ENCODE measurements around the gene ME2.
A peak's percentile ranks its signal among the peaks of the same experiment; 100 is the strongest.
"Not testable (repeated sequence)": the region's sequence is repeated elsewhere in the genome, so short reads cannot be mapped to it uniquely, and the experiment has no call there.

The ME2 gene

GRCh38 chr18:50928551-50928950 lies 49.6 kb downstream of the ME2 start:
- DNase-seq: no peak

GRCh38 chr18:50933684-50934083 lies 54.8 kb downstream of the ME2 start:
- no peak for DNase-seq

- DNase-seq: no peak
Measured at GRCh38 chr18:50934545-50935211, 55.8 kb downstream of the ME2 start.

- DNase-seq: no peak
Measured at GRCh38 chr18:50935493-50936191, 56.7 kb downstream of the ME2 start.

GRCh38 chr18:50937183-50937582 lies 58.3 kb downstream of the ME2 start:
- no peak for DNase-seq

GRCh38 chr18:50938912-50939311 lies 60.0 kb downstream of the ME2 start:
- no peak for DNase-seq

- DNase-seq: no peak
Measured at GRCh38 chr18:50944245-50944932, 65.5 kb downstream of the ME2 start.

- DNase-seq: not testable (repeated sequence)
Measured at GRCh38 chr18:50945918-50946317, 67.0 kb downstream of the ME2 start.

- no peak for DNase-seq
Measured at GRCh38 chr18:50947899-50948298, 69.0 kb downstream of the ME2 start.

GRCh38 chr18:50949185-50949584 lies 70.3 kb downstream of the ME2 start:
- DNase-seq: no peak

GRCh38 chr18:50950626-50951025 lies 71.7 kb downstream of the ME2 start:
- no peak for DNase-seq

- no peak for DNase-seq
Measured at GRCh38 chr18:50953822-50954221, 74.9 kb downstream of the ME2 start.

GRCh38 chr18:50955253-50955652 lies 76.3 kb downstream of the ME2 start:
- DNase-seq: no peak

- DNase-seq: no peak
Measured at GRCh38 chr18:50956116-50956515, 77.2 kb downstream of the ME2 start.

- DNase-seq: no peak
Measured at GRCh38 chr18:50961974-50962373, 83.1 kb downstream of the ME2 start.

GRCh38 chr18:50967714-50968661 lies 89.1 kb downstream of the ME2 start, which contains the start of gene ELAC1:
ELAC1 (plus strand) TSS chr18:50968040; CDS start chr18:50974405, 6,365 bp downstream.
- DNase-seq: peak; percentile 87

- DNase-seq: peak; percentile 71
Measured at GRCh38 chr18:50969448-50969847, 90.5 kb downstream of the ME2 start.

GRCh38 chr18:50970006-50970405 lies 91.1 kb downstream of the ME2 start:
- peak; percentile 81 for DNase-seq

GRCh38 chr18:50972404-50972803 lies 93.5 kb downstream of the ME2 start:
- not testable (repeated sequence) for DNase-seq

GRCh38 chr18:50973367-50974126 lies 94.6 kb downstream of the ME2 start:
- DNase-seq: no peak

- no peak for DNase-seq
Measured at GRCh38 chr18:50977037-50977760, 98.3 kb downstream of the ME2 start.
